Activated CD4-positive, alpha-beta T cell treated with anti-CD3 and anti-CD28 coated beads, Interleukin-2, amount 50 U/mL, for 16 hours (primary cell): Measurements from ENCODE around the gene F10.
"Not testable (repeated sequence)": the region's sequence is repeated elsewhere in the genome, so short reads cannot be mapped to it uniquely, and the experiment has no call there.

Source experiments
- DNase-seq: peaks from one replicate; pipeline ENCODE4 v3.0.0-alpha.2; 2020

Gene F10

DNA sequence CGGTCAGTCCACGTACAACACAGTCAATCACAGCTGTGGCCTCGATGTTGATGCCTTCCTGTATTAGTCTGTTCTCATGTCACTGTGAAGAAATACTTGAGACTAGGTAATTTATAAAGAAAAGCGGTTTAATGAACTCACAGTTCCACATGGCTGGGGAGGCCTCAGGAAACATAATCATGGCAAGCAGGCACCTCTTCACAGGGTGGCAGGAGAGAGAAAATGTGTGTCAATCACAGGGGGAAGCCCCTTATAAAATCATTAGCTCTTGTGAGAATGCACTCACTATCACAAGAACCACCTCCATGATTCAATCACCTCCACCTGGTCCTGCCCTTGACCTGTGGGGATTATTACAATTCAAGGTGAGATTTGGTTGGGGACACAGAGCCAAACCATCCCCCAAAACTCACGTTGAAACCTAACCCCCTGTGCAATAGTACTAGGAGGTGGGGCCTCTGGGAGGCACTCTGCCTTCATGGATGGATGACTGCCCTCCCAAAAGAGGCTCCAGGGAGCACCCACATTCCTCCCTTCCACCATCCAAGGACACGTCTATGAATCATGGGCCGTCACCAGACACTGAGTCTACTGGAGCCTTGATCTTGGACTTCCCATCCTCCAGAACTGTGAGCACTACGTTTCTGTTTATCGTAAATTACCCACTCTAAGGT, 33.5 kb downstream of the F10 start:
- no peak for DNase-seq

DNA sequence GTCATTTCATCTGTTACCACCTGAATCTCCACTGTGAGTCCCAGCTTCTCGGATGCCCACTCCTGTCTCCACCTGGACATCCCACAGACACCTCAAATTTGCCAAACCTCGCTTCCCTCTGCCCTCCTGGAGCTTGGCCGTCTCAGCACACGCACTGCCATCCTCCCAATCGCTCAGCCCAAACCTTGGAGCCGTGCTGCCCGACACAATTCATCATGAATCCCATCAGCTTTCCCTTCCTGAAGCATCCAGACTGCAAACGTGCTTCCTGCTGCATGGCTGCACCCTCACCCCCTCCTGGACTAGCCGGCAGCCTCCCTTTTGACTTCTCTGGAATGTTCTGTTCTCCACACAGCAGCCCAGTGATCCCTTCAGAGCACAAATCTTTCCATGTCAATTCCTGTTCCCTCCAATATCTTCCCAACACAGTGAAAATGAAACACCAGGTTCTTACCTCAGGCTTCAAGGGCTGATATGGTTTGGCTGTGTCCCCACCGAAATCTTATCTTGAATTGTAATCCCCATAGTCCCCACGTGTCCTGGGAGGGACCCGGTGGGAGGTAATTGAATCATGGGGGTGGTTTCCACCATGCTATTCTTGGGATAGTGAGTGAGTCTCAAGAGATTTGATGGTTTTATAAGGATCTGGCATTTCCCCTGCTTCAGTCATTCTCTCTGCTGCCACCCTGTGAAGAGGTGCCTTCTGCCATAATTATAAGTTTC, 34.8 kb downstream of the F10 start:
- DNase-seq: no peak

DNA sequence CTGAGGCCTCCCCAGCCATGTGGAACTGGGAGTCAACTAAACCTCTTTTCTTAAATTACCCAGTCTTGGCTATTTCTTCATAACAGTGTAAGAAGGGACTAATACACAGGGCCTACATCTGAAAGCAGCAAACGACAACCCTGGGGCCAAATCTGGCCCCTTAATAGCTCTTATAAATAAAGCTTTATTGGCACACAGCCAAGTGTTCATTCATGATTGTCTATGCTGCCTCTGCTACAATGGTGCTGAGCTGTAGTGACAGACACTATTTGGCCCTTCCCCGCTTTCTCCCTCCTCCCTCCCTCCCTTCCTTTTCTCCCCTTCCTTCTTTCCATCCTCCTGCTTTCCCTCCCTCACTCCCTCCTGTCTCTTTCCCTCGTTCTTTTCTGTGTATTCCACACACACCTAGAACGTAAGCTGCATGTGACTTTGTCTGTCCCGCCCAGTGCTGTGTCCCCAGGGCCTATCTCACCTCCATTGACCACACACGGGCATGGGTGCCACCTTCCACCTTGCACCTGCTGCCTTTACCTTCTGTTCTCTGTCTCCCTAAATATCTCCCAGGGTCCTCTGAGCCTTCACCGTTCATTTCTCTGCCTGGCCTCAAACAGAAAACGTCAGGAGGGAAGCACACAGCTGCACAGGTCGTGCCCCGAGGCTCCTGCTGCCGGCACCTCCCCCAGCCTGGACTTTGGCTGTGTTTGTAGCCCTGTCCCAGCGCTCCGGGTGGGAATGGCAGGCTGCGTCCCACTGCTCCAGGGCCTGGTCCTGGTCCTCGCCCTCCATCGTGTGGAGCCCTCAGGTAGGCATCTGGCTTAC, 35.5 kb downstream of the F10 start, which contains the start of gene PROZ:
TSS of gene PROZ (plus strand) at position 720 of the 819 bp plus-strand sequence. CDS start at position 733, 13 bp downstream.
- no peak for DNase-seq

DNA sequence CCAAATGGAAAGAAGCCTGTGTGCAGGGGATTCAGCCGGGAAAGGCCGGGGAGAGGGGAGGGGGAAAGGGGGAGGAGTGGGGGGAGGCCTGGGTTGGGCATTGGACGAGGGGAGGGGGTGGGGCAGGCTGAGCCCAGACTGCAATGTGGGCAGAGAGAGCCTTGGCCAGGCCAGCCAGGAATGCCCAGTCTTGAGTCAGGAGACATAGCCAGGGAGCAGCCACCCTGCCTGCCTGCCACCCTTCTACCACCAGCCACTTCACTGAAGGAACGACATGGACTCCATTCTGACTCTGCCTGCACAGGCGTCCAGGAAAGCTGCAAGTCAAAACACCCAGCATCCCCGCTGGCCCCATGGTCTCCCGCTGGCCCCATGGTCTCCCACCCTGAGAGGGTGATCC, 36.3 kb downstream of the F10 start:
- DNase-seq: no peak

DNA sequence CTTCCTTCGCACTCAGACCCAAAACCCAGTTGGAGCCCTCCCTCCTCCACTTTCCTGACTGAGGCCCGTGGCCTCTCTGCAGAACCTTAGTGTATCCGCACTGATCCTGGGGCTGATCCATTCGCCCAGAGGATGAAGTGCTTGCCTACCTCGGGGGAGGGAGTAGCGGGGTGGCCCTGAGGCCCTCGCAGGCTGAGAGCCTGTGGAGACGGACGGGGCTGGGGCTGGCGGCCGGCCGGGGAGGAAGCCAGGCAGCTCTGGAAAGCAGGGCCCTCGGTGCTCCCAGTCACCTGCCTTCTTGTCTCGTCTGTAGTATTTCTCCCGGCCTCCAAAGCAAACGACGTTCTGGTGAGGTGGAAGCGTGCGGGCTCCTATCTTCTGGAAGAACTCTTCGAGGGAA, 37.1 kb downstream of the F10 start:
- no peak for DNase-seq

DNA sequence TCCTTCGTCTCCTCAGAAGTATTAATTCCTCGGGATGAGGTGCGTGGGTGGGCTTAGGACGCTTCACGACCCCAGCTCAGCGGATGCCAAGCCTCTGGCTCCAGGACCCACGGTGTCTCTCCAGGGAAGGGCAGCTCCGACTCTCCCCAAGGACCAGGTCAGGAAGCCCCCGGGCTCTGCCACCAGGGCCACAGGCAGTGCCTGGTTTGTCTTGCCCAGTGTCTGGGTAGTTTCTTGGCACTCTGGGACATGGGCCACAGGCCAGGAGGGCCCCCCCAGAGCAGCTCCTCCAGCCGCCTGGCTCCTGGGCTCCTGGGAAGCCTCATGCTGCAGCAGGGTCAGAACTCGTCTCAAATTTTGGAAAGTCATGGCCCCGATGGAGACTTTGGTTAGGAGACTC, 38.4 kb downstream of the F10 start:
- no peak for DNase-seq

DNA sequence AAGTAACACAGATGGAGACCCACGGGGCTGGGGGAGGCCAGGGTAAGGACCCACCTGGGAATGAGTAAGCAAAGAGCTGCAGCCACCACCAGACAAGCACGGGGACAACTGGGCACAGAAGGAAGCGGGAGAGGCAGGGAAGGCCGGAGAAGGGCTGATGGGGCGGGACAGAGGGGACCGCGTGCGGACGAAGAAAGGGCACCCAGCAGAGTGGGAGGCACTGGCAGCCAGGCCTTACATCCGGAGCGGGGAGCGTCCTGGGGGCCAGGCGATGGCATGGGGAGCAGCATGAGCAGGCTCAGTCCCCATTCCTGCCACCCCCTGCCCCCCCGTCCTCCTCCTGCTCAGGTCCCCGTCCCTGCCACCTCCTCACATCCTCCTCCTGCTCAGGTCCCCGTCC, 38.8 kb downstream of the F10 start:
- DNase-seq: no peak

DNA sequence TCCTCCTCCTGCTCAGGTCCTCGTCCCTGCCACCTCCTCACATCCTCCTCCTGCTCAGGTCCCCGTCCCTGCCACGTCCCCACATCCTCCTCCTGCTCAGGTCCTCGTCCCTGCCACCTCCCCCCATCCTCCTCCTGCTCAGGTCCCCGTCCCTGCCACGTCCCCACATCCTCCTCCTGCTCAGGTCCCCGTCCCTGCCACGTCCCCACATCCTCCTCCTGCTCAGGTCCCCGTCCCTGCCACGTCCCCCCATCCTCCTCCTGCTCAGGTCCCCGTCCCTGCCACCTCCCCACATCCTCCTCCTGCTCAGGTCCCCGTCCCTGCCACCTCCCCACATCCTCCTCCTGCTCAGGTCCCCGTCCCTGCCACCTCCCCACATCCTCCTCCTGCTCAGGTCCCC, 39.4 kb downstream of the F10 start:
- not testable (repeated sequence) for DNase-seq

DNA sequence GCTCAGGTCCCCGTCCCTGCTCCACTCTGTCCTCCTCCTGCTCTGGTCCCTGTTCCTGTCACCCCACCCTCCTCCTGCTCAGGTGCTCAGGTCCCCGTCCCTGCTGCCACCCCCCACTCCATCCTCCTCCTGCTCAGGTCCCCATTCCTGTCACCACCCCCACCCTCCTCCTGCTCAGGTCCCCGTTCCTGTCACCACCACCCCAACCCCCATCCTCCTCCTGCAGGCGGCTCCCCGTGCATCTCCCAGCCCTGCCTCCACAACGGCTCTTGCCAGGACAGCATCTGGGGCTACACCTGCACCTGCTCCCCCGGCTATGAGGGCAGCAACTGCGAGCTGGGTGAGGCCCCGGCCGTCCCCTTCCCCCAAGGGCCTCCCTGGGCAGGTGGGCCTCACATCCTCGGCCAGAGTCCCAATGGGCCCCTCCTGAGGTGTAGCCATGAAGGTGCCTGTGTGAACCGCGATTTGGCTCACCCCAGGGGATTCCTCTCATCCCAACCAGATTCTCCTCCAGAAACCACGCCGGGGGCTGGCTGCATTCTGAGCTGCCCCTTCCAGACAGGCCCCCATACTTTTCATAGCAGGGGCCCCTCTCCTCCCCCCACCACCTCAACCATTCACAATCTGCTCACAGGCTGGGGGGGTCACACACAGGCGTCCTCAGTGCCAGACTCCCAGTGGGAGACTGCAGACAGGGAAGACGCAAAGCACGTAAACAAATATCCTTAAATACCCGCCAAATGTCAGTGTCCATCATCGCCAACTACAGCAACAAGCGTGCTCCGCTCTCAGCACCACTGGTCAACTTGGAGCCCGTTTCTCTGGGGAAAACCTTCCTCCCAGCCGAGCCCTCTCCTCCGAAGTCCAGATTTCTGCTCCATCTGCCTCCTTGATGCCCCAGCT, 40.4 kb downstream of the F10 start:
- no peak for DNase-seq

DNA sequence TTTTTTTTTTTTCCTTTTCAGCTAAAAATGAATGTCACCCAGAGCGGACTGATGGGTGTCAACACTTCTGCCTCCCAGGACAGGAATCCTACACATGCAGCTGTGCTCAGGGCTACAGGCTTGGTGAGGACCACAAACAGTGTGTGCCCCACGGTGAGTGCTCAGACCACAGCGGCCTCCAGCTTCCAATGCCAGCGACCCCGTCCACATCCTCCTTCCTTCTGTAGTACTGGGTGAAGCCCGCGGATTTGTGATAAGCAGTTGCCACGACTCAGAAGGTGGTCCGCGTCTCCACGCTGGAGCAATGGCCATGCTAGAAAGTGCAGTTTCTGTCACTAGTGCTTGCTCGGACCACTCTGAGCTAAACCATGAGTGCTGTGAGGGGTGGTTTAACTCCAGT, 41.9 kb downstream of the F10 start:
- DNase-seq: no peak

DNA sequence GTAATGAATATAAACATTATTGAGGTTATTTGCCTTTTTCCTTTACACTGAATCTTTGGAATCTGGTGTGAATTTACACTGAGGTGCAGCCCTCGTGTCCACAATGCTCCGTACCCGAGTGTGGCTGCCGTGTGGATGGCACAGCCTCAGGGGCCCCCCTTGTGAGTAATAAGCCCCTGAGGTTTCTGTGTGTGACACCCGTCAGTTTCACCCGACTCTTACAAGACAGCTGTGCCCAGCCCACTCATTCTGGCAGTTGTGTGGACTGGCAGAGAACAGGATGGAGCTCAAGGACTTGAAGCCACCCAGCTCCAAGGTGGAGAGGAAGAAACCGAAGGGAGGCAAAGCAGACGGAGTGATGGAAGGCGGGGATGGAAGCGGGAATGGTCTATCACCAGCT, 43.7 kb downstream of the F10 start:
- no peak for DNase-seq

DNA sequence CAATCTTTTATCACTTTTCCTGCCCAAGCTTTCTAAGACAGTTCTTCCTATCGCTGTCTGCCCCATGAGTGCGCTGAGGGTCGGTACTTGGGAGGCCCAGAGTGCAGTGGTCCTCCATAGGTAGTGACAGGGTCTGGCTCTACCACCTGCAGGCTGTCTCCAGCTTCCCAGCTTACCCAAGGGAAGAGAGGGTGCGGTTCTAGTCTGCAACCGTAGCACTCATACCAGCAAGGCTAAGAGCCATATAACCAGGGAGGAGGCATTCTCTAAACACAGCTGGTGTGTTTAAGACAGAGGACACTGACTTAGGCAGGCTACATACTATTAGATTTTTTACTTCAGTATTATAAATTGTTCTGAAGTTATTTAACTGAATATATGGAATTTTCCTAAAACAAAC, 44.1 kb downstream of the F10 start:
- no peak for DNase-seq

DNA sequence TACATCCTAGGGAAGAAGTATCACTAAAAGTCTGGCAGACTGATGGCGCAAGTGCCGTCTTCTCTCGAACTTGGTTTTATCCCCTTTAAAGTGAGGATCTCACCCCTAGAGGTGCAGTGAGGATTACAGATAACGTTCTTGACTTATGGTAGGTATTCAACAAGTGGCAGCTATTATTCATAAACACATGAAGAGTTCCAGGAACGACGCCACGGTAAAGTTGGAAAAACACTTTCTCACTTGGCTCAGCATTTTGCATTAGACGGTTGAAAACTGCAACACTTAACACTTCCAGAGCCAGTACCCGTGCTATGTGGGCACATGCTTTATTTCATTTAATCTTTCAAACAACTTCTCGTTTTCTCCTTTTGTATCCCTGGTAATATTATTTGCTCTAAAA, 44.6 kb downstream of the F10 start:
- DNase-seq: no peak

DNA sequence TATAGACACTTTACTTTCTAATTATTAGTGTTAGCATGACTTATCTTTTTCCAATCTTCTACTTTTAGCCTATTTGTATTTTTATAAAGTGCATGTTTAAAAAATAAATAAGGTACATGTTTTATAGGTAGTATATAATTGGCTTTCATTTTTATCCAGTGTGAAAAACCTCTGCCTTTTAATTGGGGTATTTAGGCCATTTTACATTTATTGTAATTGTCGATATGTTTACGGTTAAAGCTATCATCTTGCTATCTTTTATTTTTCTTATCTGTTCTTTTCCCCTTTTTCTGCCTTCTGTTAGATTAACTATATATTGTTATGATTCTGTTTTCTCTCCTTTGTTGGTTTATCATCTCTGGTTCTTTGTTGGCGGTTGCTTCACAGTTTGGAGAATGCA, 45.0 kb downstream of the F10 start:
- no peak for DNase-seq

DNA sequence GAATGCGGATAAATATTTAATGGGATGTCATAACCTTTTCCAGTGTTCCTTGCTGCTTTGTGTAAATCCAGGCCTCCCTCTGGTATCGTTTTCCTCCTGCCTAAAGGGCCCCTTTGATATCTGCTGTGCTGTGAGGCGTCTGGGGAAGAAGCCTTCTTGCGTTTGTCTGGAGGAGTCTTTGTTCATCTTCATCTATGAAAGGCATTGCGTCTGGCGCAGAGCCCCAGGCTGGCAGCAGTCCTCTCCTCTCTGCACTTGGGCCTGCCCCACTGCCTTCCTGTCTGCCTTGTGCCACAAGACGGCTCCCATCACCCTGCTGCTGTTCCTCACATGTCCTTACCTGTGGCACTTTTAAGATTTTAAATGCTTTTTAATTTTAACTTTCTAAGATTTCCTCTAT, 45.6 kb downstream of the F10 start:
- DNase-seq: no peak

DNA sequence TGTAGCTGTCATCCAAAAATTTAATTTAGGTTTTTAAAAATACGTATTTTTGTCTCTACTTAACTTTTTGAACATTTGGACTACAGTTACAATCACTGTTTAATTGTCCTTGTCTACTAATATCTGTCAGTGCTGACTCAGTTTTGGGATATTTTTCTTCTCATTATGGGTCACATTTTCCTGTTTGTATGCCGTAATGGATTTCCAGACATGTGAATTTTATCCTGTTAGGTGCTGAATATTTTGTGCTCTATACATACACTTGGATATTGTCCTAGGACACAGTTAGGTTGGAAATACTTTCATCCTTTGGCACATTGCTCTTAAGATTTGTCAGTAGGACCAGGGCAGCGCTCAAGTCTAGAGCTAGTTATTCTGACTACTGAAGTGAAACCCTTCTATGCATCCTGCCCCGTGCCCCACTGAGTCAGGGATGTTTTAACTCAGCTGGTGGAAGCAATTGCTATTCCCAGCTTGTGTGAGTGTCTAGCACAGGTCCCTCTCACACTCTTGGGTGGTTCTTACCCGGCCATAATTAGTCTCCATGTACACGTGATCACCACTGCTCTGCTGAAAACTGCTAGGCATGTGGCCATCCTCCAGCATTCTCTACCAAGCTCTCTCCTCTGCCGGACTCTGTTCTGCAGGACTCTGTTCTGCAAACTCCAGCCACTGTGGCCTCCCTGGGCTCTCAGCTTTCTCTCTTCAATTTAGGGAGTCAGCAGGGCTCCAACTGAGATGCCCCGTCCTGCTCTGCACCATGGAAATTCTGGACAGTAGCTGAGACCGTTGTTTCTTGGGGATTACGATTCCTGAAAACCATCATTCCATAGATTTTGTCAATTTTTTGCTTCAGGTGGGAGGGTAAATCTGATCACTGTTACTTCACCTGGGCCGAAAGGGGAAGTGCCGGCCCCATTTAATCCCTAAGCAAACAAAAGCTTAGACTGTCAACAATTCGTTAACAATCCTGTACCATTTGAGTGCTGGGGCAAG, 47.0 kb downstream of the F10 start:
- no peak for DNase-seq

DNA sequence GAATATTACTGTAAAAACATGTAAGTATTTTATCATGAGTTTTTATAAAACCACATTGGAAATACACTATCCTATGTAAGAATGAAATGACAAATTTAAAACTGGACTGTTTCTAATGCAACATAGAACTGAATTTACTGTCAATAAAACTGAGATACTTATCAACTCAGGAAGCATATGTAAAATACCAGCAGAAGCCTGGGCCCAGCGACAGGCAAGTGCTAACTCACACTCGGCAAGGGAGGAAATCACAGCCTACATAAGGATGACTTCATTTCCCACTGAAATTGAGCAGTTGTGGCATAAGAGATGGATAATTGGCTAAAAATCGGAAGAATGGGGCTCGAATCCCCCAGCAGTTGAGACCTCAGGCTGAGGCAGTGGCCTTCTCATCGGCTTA, 47.9 kb downstream of the F10 start:
- no peak for DNase-seq

DNA sequence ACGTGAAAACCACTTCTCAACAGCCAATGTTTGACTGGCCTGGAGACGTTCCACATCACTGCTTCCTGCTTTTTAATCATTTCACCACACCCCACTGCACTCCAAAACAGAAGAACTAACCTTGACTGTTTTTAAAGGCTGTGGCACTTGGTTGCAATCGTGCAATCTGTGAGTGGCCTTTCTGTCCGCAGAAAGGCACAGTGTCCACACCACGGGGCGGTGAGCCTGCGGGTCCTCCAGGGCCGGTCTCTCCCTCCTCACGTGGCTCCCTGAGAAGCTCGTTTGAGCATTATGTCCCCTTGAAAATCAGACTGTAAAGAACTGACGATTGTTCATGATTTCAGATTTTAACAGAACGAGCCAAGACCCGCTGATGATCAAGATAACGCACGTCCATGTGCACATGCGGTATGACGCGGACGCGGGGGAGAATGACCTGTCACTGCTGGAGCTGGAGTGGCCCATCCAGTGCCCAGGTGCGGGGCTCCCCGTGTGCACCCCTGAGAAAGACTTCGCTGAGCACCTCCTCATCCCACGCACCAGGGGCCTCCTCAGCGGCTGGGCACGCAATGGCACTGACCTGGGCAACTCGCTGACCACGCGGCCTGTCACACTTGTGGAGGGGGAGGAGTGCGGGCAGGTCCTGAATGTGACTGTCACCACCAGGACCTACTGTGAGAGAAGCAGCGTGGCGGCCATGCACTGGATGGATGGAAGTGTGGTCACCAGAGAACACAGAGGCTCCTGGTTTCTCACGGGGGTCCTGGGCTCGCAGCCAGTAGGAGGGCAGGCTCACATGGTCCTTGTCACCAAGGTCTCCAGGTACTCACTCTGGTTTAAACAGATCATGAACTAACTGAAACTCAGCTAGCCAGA, 48.9 kb downstream of the F10 start:
- no peak for DNase-seq

DNA sequence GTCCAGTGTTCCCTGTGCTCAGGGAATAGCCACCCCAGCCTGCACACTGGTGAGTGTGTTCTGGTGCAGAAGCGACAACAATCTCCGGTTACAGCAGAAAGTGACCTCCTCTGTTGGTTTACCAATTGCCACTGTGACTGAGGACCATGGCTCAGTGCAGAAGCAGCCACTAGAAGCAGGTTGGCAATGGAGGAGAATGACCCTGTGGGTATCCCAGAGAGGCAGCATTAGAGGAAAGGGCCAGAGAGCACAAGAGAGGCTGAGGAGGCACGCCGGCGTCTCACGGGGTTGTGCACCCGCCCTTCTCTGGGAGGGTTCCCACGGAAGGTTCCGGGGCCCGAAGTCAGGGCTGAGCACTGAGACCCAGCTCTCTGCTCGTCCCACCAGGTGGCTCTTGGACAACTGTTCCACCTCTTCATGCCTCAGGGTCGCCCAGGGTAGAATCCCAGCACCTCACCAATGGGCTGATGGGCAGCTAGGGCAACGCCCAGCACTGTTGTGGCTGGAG, 49.9 kb downstream of the F10 start:
- no peak for DNase-seq

DNA sequence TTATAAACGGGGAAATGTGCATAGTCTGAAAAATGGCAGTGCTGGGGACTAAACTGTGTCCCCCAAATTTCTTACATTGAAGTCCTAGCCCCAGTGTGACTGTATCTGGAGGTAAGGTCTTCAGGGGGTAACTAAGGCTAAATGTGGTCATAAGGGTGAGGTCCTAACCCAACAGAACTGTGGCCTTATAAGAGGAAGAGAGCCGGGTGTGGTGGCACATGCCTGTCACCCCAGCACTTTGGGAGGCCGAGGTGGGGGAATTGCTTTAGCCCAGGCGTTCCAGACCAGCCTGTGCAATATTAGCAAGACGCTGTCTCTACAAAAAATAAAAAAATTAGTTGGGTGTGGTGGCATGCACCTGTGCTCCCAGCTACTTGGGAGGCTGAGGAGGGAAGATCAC, 53.7 kb downstream of the F10 start:
- DNase-seq: peak; percentile 47
